ENCODE results near the gene CMTM4.

DNA sequence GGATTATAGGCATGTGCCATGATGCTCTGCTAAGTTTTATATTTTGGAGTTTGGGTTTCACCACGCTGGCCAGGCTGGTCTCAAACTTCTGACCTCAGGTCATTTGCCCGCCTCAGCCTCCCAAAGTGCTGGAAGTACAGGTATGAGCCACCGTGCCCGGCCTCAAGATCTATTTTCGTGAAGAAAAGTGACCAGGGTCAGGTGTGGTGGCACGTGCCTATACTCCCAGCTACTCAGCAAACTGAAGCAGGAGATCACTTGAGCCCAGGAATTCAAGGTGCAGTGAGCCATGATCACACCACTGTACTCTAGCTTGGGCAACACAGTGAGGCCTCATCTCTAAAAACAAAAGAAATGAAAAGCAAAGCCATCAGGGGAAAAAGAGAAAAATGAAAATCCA, 18.7 kb downstream of the CMTM4 start:
- no peak for TF ChIP-seq TAF1 (IDR thresholded peaks at IDR 0.05; ENCODE audit: low read depth, low read length)
- TF ChIP-seq POLR2AphosphoS5 (IDR thresholded peaks at IDR 0.05; ENCODE audit: low read depth, low read length) = no peak
- no peak for TF ChIP-seq POLR2A (IDR thresholded peaks at IDR 0.05; ENCODE audit: low read depth, low read length)
